Heart left ventricle (tissue), 16 donors: ENCODE measurements around the gene HIPK4. TPM values are rescaled to one million over a fixed set of nuclear protein-coding genes. Genes with fewer than 3 reads are reported as not detected.

Experiments
- ATAC-seq, 4 donors: fragments of 200-7000 bp; cut with Tn5 transposase; one replicate each; pipeline ENCODE4 v1.9.1; 2020 to 2022; ENCODE audit warnings: moderate library complexity in 4 of 4, mild to moderate bottlenecking in 3 of 4, moderate number of reproducible peaks in 1 of 4
- DNase-seq, 5 donors: peaks; one replicate each; pipeline ENCODE4 v3.0.0-alpha.2; 2020
- H3K27ac ChIP-seq, 12 donors: fragments of 200-600 bp; sonication (generic) in 4 of 12; one replicate each; pipeline versions ENCODE4 v1.5.0 to v1.8.0; 2016 to 2022; ENCODE audit warnings: mild to moderate bottlenecking in 2 of 12
- H3K27me3 ChIP-seq, 9 donors: fragments of 200-600 bp; sonication (generic) in 2 of 9; one replicate each; pipeline versions ENCODE4 v1.5.1 to v1.8.0; 2016 to 2022; ENCODE audit warnings: mild to moderate bottlenecking in 3 of 9
- H3K36me3 ChIP-seq, 9 donors: fragments of 200-600 bp; sonication (generic) in 2 of 9; one replicate each; pipeline versions ENCODE4 v1.5.0 to v1.8.0; 2018 to 2022; ENCODE audit warnings: mild to moderate bottlenecking in 2 of 9
- H3K4me1 ChIP-seq, 12 donors: fragments of 200-600 bp; sonication (generic) in 4 of 12; one replicate each; pipeline versions ENCODE4 v1.5.0 to v1.8.0; 2016 to 2022; ENCODE audit warnings: mild to moderate bottlenecking in 3 of 12
- H3K4me3 ChIP-seq, 12 donors: fragments of 200-600 bp; sonication (generic) in 4 of 12; one replicate each; pipeline versions ENCODE4 v1.5.0 to v1.8.0; 2017 to 2022; ENCODE audit warnings: mild to moderate bottlenecking in 9 of 12, moderate library complexity in 4 of 12
- H3K9me3 ChIP-seq, 12 donors: fragments of 200-600 bp; sonication (generic) in 4 of 12; one replicate each; pipeline versions ENCODE4 v1.5.0 to v1.8.0; 2016 to 2022; ENCODE audit warnings: mild to moderate bottlenecking in 1 of 12
- POLR2A ChIP-seq, 2 donors: fragments of 450-650 bp; IDR thresholded peaks; one replicate each; pipeline ENCODE4 v1.6.1; 2017; ENCODE audit warnings: antibody characterized with exemption in 2 of 2, mild to moderate bottlenecking in 2 of 2, moderate library complexity in 2 of 2
- WGBS, 4 donors: extraction: QIAGEN DNeasy Blood & Tissue Kit in 2 of 4; methylation state at CpG; one replicate each; pipeline versions ENCODE4 v1.1.5 to v1.1.7; 2013 to 2018; 5-methylcytosine and 5-hydroxymethylcytosine counted together
- intact Hi-C, 10 donors: fragments of 100-400 bp; cut with DNase I; formaldehyde crosslinking; loops; one replicate each; pipeline versions ENCODE4 v1.11.1 to v1.14.2; 2022
- polyA plus RNA-seq, 2 donors: library from polyadenylated mRNA; stranded (reverse); fragments of 200-250 nt; gene quantifications; one replicate each; pipeline ENCODE4 v1.2.3, GENCODE V29; 2013
- total RNA-seq, 9 donors: library from RNA; depleted of rRNA in 2 of 9; stranded (reverse); fragments of >200 nt in 2 of 9; fragmentation: NEBNext Ultra II Directional in 3 of 9; extraction: Animal tissue kit (Norgen Biotek cat#: 25700) in 3 of 9; gene quantifications; one replicate each; pipeline versions ENCODE4 v1.1.0 to v1.2.4, GENCODE V29; 2016 to 2023
- TF ChIP-seq, protein P1 (sequence below), 12 donors: fragments of 200-600 bp; sonication (generic) in 4 of 12; IDR thresholded peaks; one replicate each; pipeline versions ENCODE4 v1.5.0 to v1.8.0; 2018 to 2022; ENCODE audit warnings: antibody characterized with exemption in 12 of 12, mild to moderate bottlenecking in 5 of 12
- donor health status: ischemic (EF 13 %, LVEDD 7.1; RV severe dilation, severe dysfunction).
- donor health status: healthy with polysubstance abuse.
- donor health status: DM: no; HTN: yes; CAD: no.
- donor health status: DM: no; HTN: no; CAD: no.
- donor health status: ischemic (EF 25% LVEDD 6.9; RV normal size, moderate dysfunction).
- donor health status: ischemic (EF 25% LVEDD 5.7; RV mildly dilated, moderate dysfunction).
- donor health status: healthy.
- donor health status: DM: yes; HTN: yes; CAD: no.
- donor health status: ischemic (EF 35%, LVEDD 5.7; RV mildly dilated, moderate dysfunction).
- donor health status: nonischemic (EF 11% LVEDD 7.7; RV severe dilation, severe dysfunction).
- donor health status: DM: yes; HTN: yes; CAD: no.
- donor health status: PGD.
- donor health status: ischemic (EF 29% LVEDD 5.4; RV normal size, mild dysfunction).
- donor health status: nonischemic (EF 23%, LVEDD 6.1; RV moderate dilation, normal function).

The HIPK4 gene
- total and polyA plus RNA-seq, 11 donors = 0.07 to 0.14 (median 0.12) TPM; not detected in 6

- Histone ChIP-seq H3K4me3 (no peak overlapping the region), H3K27me3 (no peaks in the 10 kb centered on the region), H3K36me3 (peaks cover 0 to 13% (median 6%) of the 10 kb centered on the region in 9 donors), H3K4me1 (peaks cover 0 to 72% (median under 1%) of the 10 kb centered on the region in 12 donors), H3K27ac (peak overlapping the region in 1 of 12 donors; percentile 72), H3K9me3 (no peaks in the 10 kb centered on the region)
- ATAC-seq = peak in 2 of 4 donors; percentile 5 to 33
- no peak for TF ChIP-seq POLR2A (IDR thresholded peaks at IDR 0.05)
- TF ChIP-seq, protein P1, sequence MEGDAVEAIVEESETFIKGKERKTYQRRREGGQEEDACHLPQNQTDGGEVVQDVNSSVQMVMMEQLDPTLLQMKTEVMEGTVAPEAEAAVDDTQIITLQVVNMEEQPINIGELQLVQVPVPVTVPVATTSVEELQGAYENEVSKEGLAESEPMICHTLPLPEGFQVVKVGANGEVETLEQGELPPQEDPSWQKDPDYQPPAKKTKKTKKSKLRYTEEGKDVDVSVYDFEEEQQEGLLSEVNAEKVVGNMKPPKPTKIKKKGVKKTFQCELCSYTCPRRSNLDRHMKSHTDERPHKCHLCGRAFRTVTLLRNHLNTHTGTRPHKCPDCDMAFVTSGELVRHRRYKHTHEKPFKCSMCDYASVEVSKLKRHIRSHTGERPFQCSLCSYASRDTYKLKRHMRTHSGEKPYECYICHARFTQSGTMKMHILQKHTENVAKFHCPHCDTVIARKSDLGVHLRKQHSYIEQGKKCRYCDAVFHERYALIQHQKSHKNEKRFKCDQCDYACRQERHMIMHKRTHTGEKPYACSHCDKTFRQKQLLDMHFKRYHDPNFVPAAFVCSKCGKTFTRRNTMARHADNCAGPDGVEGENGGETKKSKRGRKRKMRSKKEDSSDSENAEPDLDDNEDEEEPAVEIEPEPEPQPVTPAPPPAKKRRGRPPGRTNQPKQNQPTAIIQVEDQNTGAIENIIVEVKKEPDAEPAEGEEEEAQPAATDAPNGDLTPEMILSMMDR (IDR thresholded peaks at IDR 0.05) = no peak
- peak in 2 of 5 donors; percentile 43 to 62 for DNase-seq
- intact Hi-C loops = no loop called here
- WGBS, 4 donors = 87 to 88% (median 88%) methylated on average over 12 of the region's 12 CpGs
Measured at GRCh38 chr19:40360708-40361241, 29.2 kb downstream of the HIPK4 start.

- peak overlapping the region in 1 of 12 donors; percentile 72 for H3K27ac ChIP-seq
- intact Hi-C loops = no loop called here
- no peak for ATAC-seq
Measured at GRCh38 chr19:40360020-40360707, 29.8 kb downstream of the HIPK4 start.

DNA sequence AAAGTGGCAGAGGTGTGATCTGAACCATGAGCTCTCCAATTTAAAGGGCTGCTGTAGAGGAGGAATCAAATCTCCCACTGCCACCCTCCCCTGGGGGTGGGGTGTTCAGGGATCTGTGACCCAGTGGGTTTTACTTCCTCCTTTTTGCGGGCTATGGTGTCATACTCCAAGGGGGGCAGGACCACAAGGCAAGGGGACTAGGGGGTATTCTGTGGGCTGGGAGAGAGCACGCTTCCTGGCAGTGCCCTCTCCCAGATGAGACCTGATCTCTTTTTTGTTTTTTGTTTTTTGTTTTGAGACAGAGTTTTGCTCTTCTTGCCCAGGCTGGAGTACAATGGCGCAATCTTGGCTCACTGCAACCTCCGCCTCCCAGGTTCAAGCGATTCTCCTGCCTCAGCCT lies 31.2 kb downstream of the HIPK4 start:
- peak in 3 of 4 donors; percentile 36 to 71 (median 51) for ATAC-seq
- 84 to 93% (median 89%) methylated on average over 5 of the region's 5 CpGs for WGBS, 4 donors
- H3K27ac ChIP-seq = peak overlapping the region in 1 of 12 donors; percentile 25
- peaks cover 0 to 13% (median 6%) of the 10 kb centered on the region in 9 donors for H3K36me3 ChIP-seq
- H3K4me3 ChIP-seq = no peak overlapping the region
- DNase-seq = peak in 2 of 5 donors; percentile 31 to 56
- intact Hi-C loops = loop anchor here in 1 of 10 donors (5.0 kb wide), 1 partner anchor 44 kb away; no protein-coding TSS in a partner anchor
- no peaks in the 10 kb centered on the region for H3K27me3 ChIP-seq
- peaks cover 0 to 62% (median 0%) of the 10 kb centered on the region in 12 donors for H3K4me1 ChIP-seq
- H3K9me3 ChIP-seq = no peaks in the 10 kb centered on the region
- TF ChIP-seq, protein P1 (IDR thresholded peaks at IDR 0.05) = no peak
- TF ChIP-seq POLR2A (IDR thresholded peaks at IDR 0.05) = no peak

More at GRCh38 chr19:40360020-40360707, 29.8 kb downstream of the HIPK4 start:
- no peak for DNase-seq
- Histone ChIP-seq H3K4me3 (no peak overlapping the region), H3K4me1 (peaks cover 0 to 69% (median 0%) of the 10 kb centered on the region in 12 donors), H3K36me3 (peaks cover 0 to 13% (median 6%) of the 10 kb centered on the region in 9 donors), H3K27me3 (no peaks in the 10 kb centered on the region), H3K9me3 (no peaks in the 10 kb centered on the region)
- 91 to 93% (median 93%) methylated on average over 13 of the region's 13 CpGs for WGBS, 4 donors
- no peak for TF ChIP-seq POLR2A (IDR thresholded peaks at IDR 0.05)
- TF ChIP-seq, protein P1 (IDR thresholded peaks at IDR 0.05) = no peak

- Histone ChIP-seq H3K27ac (no peak overlapping the region), H3K4me1 (peaks cover 0 to 52% (median 0%) of the 10 kb centered on the region in 12 donors), H3K27me3 (no peaks in the 10 kb centered on the region), H3K36me3 (peaks cover 0 to 20% (median 6%) of the 10 kb centered on the region in 9 donors), H3K9me3 (no peaks in the 10 kb centered on the region), H3K4me3 (no peak overlapping the region)
- TF ChIP-seq POLR2A (IDR thresholded peaks at IDR 0.05) = no peak
- TF ChIP-seq, protein P1 (IDR thresholded peaks at IDR 0.05) = no peak
- DNase-seq (no peak), ATAC-seq (no peak)
- intact Hi-C loops = loop anchor here in 1 of 10 donors (5.0 kb wide), 1 partner anchor 45 kb away; no protein-coding TSS in a partner anchor
- WGBS, 4 donors = 72 to 82% (median 79%) methylated on average over 3 of the region's 3 CpGs
Measured at GRCh38 chr19:40357640-40358039, 32.3 kb downstream of the HIPK4 start.
